Measurements from ENCODE around the gene FBL.
"Not testable (repeated sequence)": the region's sequence is repeated elsewhere in the genome, so short reads cannot be mapped to it uniquely, and the experiment has no call there.

Gene FBL

DNA sequence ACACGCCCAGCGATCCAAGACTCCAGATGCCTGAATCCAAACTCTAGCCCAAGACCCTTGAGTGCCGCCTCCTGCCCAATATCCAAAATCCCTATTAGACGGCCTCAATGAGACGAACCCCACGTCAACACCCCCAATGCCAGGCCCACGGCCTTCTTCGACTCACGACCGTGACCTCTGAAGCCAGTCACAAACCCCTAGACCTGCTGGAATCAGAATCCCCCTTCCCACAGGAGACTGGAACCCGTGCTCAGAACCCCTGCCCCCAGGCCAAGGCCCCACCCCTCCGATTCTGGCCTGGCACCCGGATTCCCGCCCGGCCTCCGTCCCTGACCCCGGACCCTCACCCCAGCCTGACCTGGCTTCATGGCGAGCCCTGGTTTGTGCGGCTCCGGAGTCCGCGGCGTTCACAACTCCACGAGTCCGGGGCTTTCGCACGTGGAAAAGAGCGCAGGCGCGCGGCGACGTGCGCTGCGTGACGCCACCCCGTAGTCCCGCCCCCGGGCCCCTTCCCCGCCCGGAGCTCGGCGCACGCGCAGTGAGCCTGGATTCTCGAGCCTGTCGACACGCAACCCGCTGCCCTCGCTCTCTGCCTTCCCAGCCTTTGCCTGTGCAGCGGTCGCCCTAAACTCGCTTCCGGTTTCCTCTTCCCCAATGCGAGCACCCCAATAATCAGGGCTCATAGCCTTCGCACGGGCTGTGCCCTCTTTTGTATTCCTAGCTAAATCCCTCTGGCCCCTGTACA, at the start of gene FBL:
Gene FBL, minus strand, starts transcription at position 447 of the 745 bp plus-strand sequence. Its CDS starts 79 bp downstream, at position 368.
- peak; percentile 99 for DNase-seq

- DNase-seq, result not testable (repeated sequence)
Measured at GRCh38 chr19:39895096-39895495, 48.9 kb upstream of the FBL start.

DNA sequence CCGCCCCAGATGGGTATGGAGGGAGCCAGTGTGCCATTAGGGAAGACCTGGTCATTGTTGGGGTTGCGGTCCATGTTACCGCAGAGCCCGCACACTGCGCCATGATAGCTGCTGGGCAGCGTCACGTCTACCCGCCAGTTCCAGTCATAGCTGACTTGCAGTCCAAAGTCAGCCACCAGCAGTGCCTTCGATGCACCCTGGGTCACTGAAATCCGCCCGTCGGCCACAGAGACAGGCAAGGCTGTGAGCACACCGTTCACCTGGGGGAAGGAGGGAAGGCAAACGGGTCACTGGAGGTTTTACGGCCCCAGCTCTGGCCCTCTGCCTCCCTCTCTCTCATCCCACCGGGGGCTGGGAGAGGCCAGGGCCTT, 48.0 kb upstream of the FBL start:
- DNase-seq, result not testable (repeated sequence)

- peak; percentile 83 for DNase-seq
Measured at GRCh38 chr19:39893366-39894235, 47.4 kb upstream of the FBL start.

DNA sequence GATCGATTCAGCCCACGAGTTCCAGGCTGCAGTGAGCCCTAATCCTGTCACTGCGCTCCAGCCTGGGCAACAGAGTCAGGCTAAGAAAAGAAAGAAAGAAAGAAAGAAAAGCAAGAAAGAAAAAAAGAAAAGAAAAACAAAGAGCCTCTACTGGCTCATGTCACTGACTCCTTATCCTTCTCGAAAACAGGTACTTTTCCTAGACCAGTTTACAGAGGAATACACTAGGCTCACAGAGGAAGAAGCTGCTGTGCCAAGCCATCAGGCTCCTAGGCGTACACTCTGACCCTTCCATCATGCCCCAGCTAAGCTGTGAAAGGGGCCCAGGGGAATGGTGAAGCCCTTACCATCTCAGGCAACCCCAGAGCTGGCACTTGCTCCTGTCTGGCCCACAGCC, 46.3 kb upstream of the FBL start:
- not testable (repeated sequence) for DNase-seq

GRCh38 chr19:39891660-39892505, 45.7 kb upstream of the FBL start:
- DNase-seq, result not testable (repeated sequence)

- DNase-seq, result no peak
Measured at GRCh38 chr19:39890755-39891551, 44.8 kb upstream of the FBL start.

- not testable (repeated sequence) for DNase-seq
Measured at GRCh38 chr19:39889872-39890754, 43.9 kb upstream of the FBL start.

GRCh38 chr19:39887456-39887951, 41.3 kb upstream of the FBL start:
- DNase-seq, result not testable (repeated sequence)

DNA sequence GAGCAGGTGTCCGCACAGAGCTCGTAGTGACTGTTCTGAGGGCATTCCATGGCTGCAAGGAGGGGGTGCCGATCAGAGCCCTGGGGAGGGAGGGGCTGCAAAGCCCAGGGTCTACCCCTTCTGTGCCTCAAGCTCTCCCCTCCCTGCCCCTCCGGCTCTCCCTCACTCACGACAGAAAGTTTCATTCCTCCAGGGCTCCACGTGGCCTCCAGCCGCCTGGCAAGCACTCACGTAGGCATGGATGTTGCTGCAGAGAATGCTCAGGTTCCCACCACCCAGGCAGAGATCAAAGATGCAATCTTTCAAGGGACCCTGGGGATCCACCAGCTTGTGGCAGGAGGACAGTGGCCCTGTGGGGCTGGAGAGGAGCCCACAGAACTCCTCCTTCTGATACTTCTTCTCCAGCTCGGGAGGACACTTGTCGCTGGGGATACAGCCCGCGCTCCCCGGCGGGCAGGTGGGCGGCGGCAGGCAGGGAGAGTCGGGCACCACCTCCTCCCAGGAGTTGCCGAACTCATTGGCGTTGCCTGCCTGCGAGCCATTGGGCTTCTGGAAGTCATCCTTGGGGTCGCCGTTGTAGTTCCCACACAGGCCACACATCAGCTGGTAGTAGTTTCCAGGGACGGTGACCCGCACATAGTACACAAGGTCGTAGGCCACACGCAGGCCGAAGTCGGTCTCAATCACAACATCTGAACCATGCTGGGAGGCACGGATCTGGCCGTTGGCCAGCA, 39.8 kb upstream of the FBL start:
- not testable (repeated sequence) for DNase-seq

- not testable (repeated sequence) for DNase-seq
Measured at GRCh38 chr19:39884721-39885120, 38.5 kb upstream of the FBL start.

DNA sequence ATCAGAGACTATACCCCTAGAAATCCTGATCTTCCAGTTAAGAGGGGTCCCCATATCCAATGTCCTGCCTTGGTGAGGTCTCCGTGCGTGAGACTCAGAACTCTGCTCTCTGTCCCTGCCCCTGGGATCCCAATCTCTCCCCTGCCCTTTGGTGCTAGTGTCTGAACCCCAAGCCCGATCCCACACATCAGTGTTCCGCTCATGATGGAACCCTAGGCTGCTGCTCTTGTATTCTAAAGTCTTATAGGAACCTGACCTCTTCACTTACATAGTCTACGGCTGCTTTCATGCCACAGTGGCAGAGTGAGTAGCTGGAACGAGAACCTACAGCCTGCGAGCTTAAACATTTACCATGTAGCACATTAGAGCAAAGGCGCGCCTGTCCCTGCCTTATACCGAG, 36.5 kb upstream of the FBL start:
- DNase-seq, result not testable (repeated sequence)

DNA sequence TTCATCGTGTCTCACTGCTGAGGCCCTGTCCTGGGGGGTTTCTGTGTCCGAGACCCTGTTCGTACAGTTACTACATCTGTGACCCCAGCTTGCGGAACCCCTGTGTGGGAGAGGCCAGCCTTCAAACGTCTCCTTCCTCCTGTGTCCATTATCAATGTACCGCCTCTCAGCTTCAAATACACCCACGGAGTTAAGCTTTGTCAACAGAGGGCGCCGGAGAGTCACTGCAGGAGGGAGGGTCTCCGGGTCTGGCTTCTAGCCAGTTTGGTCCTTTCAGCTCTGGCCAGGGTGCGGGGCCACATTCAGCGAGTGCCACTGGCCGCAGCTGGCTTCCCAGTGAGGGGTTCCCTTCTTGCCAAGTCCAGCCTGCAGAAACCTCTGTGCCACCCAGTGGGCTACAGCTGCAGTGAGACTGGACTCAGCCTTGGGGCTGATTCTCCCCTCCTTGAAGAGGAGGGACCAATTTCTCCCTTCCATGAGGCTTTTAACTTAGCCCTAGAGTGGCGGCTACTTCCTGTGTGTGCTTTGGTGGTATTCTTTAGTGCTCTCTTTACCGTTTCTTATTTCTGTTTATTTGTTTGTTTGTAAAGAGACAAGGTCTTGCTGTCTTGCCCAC, 35.4 kb upstream of the FBL start:
- not testable (repeated sequence) for DNase-seq

- DNase-seq, result not testable (repeated sequence)
Measured at GRCh38 chr19:39880241-39880640, 34.1 kb upstream of the FBL start.

DNA sequence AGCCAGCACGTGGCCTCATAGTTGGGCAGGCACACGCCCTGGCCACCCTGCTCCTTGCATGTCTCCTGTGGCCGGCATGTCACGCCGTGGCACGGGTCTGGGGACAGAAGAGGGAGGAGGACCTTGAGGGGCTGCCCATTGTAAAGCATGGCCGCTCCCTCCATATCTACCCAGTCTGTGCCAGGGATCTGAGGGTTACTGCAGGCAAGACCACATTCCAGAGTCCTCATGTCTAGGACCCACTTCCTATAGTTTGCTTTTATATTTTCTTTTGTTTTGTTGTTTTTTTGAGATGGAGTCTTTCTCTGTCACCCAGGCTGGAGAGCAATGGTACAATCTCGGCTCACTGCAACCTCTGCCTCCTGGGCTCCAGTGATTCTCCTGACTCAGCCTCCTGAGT, 33.6 kb upstream of the FBL start:
- DNase-seq, result not testable (repeated sequence)

DNA sequence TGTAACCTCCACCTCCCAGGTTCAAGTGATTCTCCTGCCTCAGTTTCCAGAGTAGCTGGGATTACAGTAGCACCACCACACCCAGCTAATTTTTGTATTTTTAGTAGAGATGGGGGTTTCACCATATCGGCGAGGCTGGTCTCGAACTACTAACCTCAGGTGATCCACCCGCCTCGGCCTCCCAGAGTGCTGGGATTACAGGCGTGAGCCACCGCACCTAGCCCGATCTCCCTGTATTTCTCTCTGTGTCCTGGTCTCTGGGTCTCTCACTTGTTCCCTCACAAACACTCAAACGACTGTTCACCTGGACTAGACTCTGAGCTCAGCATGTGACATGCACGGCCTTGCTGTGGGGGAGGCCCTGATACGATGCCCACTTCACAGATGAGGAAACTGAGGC, 32.7 kb upstream of the FBL start:
- not testable (repeated sequence) for DNase-seq

DNA sequence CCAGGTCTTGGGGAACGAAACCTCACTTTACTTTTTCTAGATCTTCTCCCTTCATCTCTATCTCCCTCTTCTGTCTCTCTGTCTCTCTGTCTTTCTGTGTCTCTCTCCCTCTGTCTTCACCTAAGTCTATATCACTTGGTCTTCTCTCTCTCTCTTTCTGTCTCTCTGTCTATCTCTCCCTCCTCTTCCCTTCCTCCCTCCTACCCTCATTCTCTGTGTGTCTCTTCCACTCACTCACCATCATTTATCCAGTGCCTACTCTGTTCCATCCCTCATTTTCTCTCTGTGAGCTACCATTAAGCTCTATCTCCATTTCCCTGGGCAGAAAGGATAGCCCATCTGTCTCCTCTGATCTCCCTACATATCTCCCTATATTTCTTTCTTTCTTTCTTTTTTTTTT, 32.2 kb upstream of the FBL start:
- DNase-seq, result no peak

- not testable (repeated sequence) for DNase-seq
Measured at GRCh38 chr19:39877982-39878381, 31.8 kb upstream of the FBL start.

- DNase-seq, result peak; percentile 58
Measured at GRCh38 chr19:39877488-39877887, 31.3 kb upstream of the FBL start.

DNA sequence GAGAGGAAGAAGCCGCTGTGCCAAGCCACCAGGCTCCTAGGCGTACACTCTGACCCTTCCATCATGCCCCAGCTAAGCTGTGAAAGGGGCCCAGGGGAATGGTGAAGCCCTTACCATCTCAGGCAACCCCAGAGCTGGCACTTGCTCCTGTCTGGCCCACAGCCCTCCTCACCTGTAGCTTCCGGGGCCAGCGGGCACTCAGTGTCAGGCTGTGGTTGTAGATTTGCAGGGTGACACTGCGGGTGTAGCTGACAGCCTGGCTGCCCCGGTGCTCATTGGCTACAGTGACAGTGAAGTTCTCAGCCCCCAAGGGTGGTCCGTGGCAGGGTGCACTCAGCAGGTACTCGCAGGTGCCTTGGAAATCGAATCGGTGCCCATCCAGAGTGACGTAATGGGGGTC, 30.3 kb upstream of the FBL start:
- DNase-seq, result not testable (repeated sequence)

Data from activated CD8-positive, alpha-beta memory T cell treated with anti-CD3 and anti-CD28 coated beads, Interleukin-2, amount 50 U/mL, for 4 hours (primary cell).